SU-DHL-6 (cell line): ENCODE measurements around the gene TOGARAM2.

ENCODE experiments used
- H2AFZ ChIP-seq: fragments of 200-600 bp; sonication (generic); 2 replicates; pipeline ENCODE4 v1.6.1; 2014; ENCODE audit warnings: low read depth, mild to moderate bottlenecking, moderate library complexity, mixed read lengths, antibody characterized with exemption, low read length; ENCODE audit not compliant: severe bottlenecking
- H3F3A ChIP-seq: fragments of 200-600 bp; shearing (Covaris generic); 2 replicates; pipeline ENCODE4 v1.6.0; 2016; ENCODE audit warnings: antibody characterized with exemption, mild to moderate bottlenecking; ENCODE audit not compliant: insufficient read depth
- H3K27ac ChIP-seq: fragments of 200-600 bp; sonication (generic); 2 replicates; pipeline ENCODE4 v1.5.1; 2016; ENCODE audit warnings: low read depth, mild to moderate bottlenecking, low read length, moderate library complexity, mixed read lengths
- H3K27me3 ChIP-seq: fragments of 200-600 bp; sonication (generic), shearing (Covaris generic); 2 replicates; pipeline ENCODE4 v1.6.0; 2014; ENCODE audit warnings: mild to moderate bottlenecking, low read length
- H3K36me3 ChIP-seq: fragments of 200-600 bp; sonication (generic); 2 replicates; pipeline ENCODE4 v1.6.1; 2014; ENCODE audit warnings: mild to moderate bottlenecking, low read length, mixed read lengths
- H3K4me2 ChIP-seq: fragments of 300-600, 200-600 bp; shearing (Covaris generic), sonication (generic); 2 replicates; pipeline ENCODE4 v1.6.0; 2014; ENCODE audit warnings: low read length, low read depth, mild to moderate bottlenecking; ENCODE audit not compliant: poor library complexity, severe bottlenecking
- H3K4me3 ChIP-seq: fragments of 200-600 bp; sonication (generic); 2 replicates; pipeline ENCODE4 v1.5.1; 2014; ENCODE audit warnings: antibody characterized with exemption, low read length, mild to moderate bottlenecking, mixed read lengths; ENCODE audit not compliant: insufficient read depth, poor library complexity, severe bottlenecking
- H3K79me2 ChIP-seq: fragments of 200-600 bp; sonication (generic); 2 replicates; pipeline ENCODE4 v1.6.1; 2014; ENCODE audit warnings: mild to moderate bottlenecking, low read length, moderate library complexity; ENCODE audit not compliant: insufficient read depth
- H3K9ac ChIP-seq: fragments of 200-600 bp; sonication (generic); 2 replicates; pipeline ENCODE4 v1.7.0; 2014; ENCODE audit warnings: mild to moderate bottlenecking, low read length
- H3K9me2 ChIP-seq: fragments of 200-600 bp; sonication (generic); replicated peaks from 2 replicates; pipeline ENCODE4 v1.6.1; 2014; ENCODE audit warnings: low read length; ENCODE audit not compliant: insufficient read depth
- H3K9me3 ChIP-seq: fragments of 200-600 bp; sonication (generic); 2 replicates; pipeline ENCODE4 v1.6.1; 2014; ENCODE audit warnings: low read length, mixed read lengths; ENCODE audit not compliant: insufficient read depth
- H4K20me1 ChIP-seq: fragments of 200-600 bp; sonication (generic); 2 replicates; pipeline ENCODE4 v1.6.1; 2014; ENCODE audit warnings: low read depth, mild to moderate bottlenecking, antibody characterized with exemption, low read length, moderate library complexity, mixed read lengths
- EZH2phosphoT487 ChIP-seq: fragments of 200-600 bp; sonication (generic), shearing (Covaris generic); conservative IDR thresholded peaks from 2 replicates; pipeline ENCODE4 v1.6.1; 2018; ENCODE audit warnings: mild to moderate bottlenecking, antibody characterized with exemption, low read length, moderate library complexity, mixed read lengths
- TF ChIP-seq, protein P1 (sequence below): fragments of 200-600 bp; sonication (generic); IDR thresholded peaks from one replicate; pipeline ENCODE4 v1.5.1; 2017; ENCODE audit warnings: antibody characterized with exemption, mild to moderate bottlenecking, low read length, moderate library complexity; ENCODE audit not compliant: insufficient read depth, poor library complexity, severe bottlenecking

TOGARAM2 gene

GRCh38 chr2:28981016-28981441, at the start of gene TOGARAM2:
Gene TOGARAM2, plus strand, starts transcription at chr2:28981298. Its CDS starts 13,537 bp downstream, at chr2:28994835.
- H3F3A ChIP-seq, result no peaks in the 10 kb centered on the region
- H3K79me2 ChIP-seq, result no peaks in the 10 kb centered on the region
- H3K9me2 ChIP-seq, result no peaks in the 10 kb centered on the region
- H3K9me3 ChIP-seq, result no peaks in the 10 kb centered on the region
- TF ChIP-seq, protein P1, sequence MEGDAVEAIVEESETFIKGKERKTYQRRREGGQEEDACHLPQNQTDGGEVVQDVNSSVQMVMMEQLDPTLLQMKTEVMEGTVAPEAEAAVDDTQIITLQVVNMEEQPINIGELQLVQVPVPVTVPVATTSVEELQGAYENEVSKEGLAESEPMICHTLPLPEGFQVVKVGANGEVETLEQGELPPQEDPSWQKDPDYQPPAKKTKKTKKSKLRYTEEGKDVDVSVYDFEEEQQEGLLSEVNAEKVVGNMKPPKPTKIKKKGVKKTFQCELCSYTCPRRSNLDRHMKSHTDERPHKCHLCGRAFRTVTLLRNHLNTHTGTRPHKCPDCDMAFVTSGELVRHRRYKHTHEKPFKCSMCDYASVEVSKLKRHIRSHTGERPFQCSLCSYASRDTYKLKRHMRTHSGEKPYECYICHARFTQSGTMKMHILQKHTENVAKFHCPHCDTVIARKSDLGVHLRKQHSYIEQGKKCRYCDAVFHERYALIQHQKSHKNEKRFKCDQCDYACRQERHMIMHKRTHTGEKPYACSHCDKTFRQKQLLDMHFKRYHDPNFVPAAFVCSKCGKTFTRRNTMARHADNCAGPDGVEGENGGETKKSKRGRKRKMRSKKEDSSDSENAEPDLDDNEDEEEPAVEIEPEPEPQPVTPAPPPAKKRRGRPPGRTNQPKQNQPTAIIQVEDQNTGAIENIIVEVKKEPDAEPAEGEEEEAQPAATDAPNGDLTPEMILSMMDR, result no peak
- no peak for TF ChIP-seq EZH2phosphoT487
- no peak within 1 kb of the TSS for H3K27ac ChIP-seq
- H3K36me3 ChIP-seq, result no peaks in the 10 kb centered on the region
- H3K4me2 ChIP-seq, result no peak within 1 kb of the TSS
- no peak within 1 kb of the TSS for H3K4me3 ChIP-seq
- H3K9ac ChIP-seq, result no peak within 1 kb of the TSS
- no peak within 1 kb of the TSS for H2AFZ ChIP-seq
- H3K27me3 ChIP-seq, result no peaks in the 10 kb centered on the region
- H4K20me1 ChIP-seq, result no peaks in the 10 kb centered on the region

GRCh38 chr2:28934769-28935168, 46.3 kb upstream of the TOGARAM2 start:
- Histone ChIP-seq H3K9me2 (no peaks in the 10 kb centered on the region), H2AFZ (no peak overlapping the region), H4K20me1 (peaks cover 19% of the 10 kb centered on the region; the same call in 1 of the 2 replicates), H3K27me3 (no peaks in the 10 kb centered on the region), H3K27ac (no peak overlapping the region), H3K9me3 (no peaks in the 10 kb centered on the region), H3K4me3 (no peak overlapping the region), H3K79me2 (peaks cover 24% of the 10 kb centered on the region; the same call in 1 of the 2 replicates), H3K36me3 (peaks cover 81% of the 10 kb centered on the region), H3K9ac (no peak overlapping the region), H3K4me2 (no peak overlapping the region), H3F3A (no peaks in the 10 kb centered on the region)
- TF ChIP-seq EZH2phosphoT487, result no peak
- TF ChIP-seq, protein P1, result no peak

DNA sequence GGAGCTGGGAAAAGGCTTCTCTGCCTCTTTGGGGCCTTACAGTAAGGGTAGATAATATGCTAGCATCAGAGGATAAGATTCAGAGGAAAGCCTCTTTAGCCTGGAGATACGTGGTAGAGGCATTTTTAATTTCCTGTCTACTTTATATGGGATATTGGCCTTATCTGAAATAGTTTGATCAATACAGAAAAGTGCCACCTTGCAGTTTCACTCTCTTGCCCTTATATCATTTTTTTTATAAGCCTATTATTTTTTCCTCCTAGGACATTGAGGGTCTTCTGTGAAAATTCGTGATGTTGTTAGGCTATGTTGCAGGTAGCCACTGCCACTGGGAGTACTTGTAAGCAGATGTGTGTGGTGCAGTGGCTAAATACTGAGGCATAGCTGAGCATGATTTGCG, 40.1 kb upstream of the TOGARAM2 start:
- peaks cover 10% of the 10 kb centered on the region; the same call in 1 of the 2 replicates for H4K20me1 ChIP-seq
- TF ChIP-seq EZH2phosphoT487, result no peak
- TF ChIP-seq, protein P1, result no peak
- no peak overlapping the region for H3K9ac ChIP-seq
- H3K27me3 ChIP-seq, result no peaks in the 10 kb centered on the region
- peaks cover 79% of the 10 kb centered on the region for H3K36me3 ChIP-seq
- H3K9me3 ChIP-seq, result no peaks in the 10 kb centered on the region
- no peaks in the 10 kb centered on the region for H3K9me2 ChIP-seq
- H2AFZ ChIP-seq, result no peak overlapping the region
- H3K4me3 ChIP-seq, result no peak overlapping the region
- 0 out of 2 replicates have a peak, but pooled peaks cover 5% of the 10 kb centered on the region for H3F3A ChIP-seq
- H3K27ac ChIP-seq, result no peak overlapping the region
- no peak overlapping the region for H3K4me2 ChIP-seq
- H3K79me2 ChIP-seq, result no peaks in the 10 kb centered on the region
